Neural cell (in vitro differentiated cells): ENCODE results near the gene TMEM40. TPM values are rescaled to one million over a fixed set of nuclear protein-coding genes. Genes with fewer than 3 reads are reported as not detected.

Source experiments
- H2AFZ ChIP-seq: fragments of 200-600, 300-800 bp; sonication (generic), shearing (Covaris generic); 2 replicates; pipeline ENCODE4 v1.6.0; 2014; ENCODE audit warnings: low read depth, mild to moderate bottlenecking, antibody characterized with exemption, low read length, moderate library complexity
- H3F3A ChIP-seq: fragments of 200-600 bp; shearing (Covaris generic); 2 replicates; pipeline ENCODE4 v1.6.1; 2016; ENCODE audit warnings: mild to moderate bottlenecking, moderate library complexity, mixed read lengths, antibody characterized with exemption, low read length; ENCODE audit not compliant: insufficient read depth, poor library complexity, severe bottlenecking
- H3K27ac ChIP-seq: fragments of 200-600, 300-800 bp; sonication (generic), shearing (Covaris generic); 2 replicates; pipeline ENCODE4 v1.5.1; 2014; ENCODE audit warnings: mild to moderate bottlenecking, low read length, moderate library complexity
- H3K27me3 ChIP-seq: fragments of 300-800, 200-600 bp; sonication (generic), shearing (Covaris generic); 2 replicates; pipeline ENCODE4 v1.6.0; 2014; ENCODE audit warnings: mild to moderate bottlenecking, low read depth, low read length, moderate library complexity; ENCODE audit not compliant: insufficient read depth
- H3K36me3 ChIP-seq: fragments of 300-800, 200-600 bp; sonication (generic), shearing (Covaris generic); 2 replicates; pipeline ENCODE4 v1.5.1; 2014; ENCODE audit warnings: mild to moderate bottlenecking, antibody characterized with exemption, low read length, moderate library complexity; ENCODE audit not compliant: insufficient read depth
- H3K4me2 ChIP-seq: fragments of 300-800, 200-600 bp; sonication (generic), shearing (Covaris generic); 2 replicates; pipeline ENCODE4 v1.6.0; 2014; ENCODE audit warnings: mild to moderate bottlenecking, low read length
- H3K4me3 ChIP-seq: fragments of 300-800, 200-600 bp; sonication (generic), shearing (Covaris generic); 2 replicates; pipeline ENCODE4 v1.5.1; 2014; ENCODE audit warnings: mild to moderate bottlenecking, low read length, moderate library complexity
- H3K79me2 ChIP-seq: fragments of 200-600 bp; shearing (Covaris generic); replicated peaks from 2 replicates; pipeline ENCODE4 v1.6.0; 2014; ENCODE audit warnings: mild to moderate bottlenecking, low read length, moderate library complexity; ENCODE audit not compliant: insufficient read depth
- H3K9ac ChIP-seq: fragments of 300-800, 200-600 bp; sonication (generic), shearing (Covaris generic); 2 replicates; pipeline ENCODE4 v1.6.1; 2016; ENCODE audit warnings: mild to moderate bottlenecking, low read length, mixed read lengths
- H3K9me2 ChIP-seq: fragments of 200-600 bp; shearing (Covaris generic); 2 replicates; pipeline ENCODE4 v1.6.1; 2016; ENCODE audit warnings: mild to moderate bottlenecking, low read length, mixed read lengths; ENCODE audit not compliant: insufficient read depth
- H3K9me3 ChIP-seq: fragments of 200-600, 300-800 bp; sonication (generic), shearing (Covaris generic); 2 replicates; pipeline ENCODE4 v1.6.1; 2016; ENCODE audit warnings: mild to moderate bottlenecking, mixed run types, low read length, moderate library complexity, mixed read lengths
- H4K20me1 ChIP-seq: fragments of 200-600 bp; shearing (Covaris generic); 2 replicates; pipeline ENCODE4 v1.6.1; 2016; ENCODE audit warnings: mild to moderate bottlenecking, mixed run types; ENCODE audit not compliant: insufficient read depth
- CTCF ChIP-seq: fragments of 450-650 bp; IDR thresholded peaks from 2 replicates; pipeline ENCODE4 v1.5.1; 2014; ENCODE audit warnings: antibody characterized with exemption, mild to moderate bottlenecking, moderate library complexity; ENCODE audit not compliant: poor library complexity, severe bottlenecking
- EP300 ChIP-seq: fragments of 450-650 bp; conservative IDR thresholded peaks from 2 replicates; pipeline ENCODE4 v1.6.1; 2014; ENCODE audit warnings: antibody characterized with exemption, mild to moderate bottlenecking, moderate library complexity; ENCODE audit not compliant: poor library complexity, severe bottlenecking
- EZH2 ChIP-seq: fragments of 200-600, 300-800 bp; shearing (Covaris generic), sonication (generic); IDR thresholded peaks from 2 replicates; pipeline ENCODE4 v1.6.1; 2014; ENCODE audit warnings: antibody characterized with exemption, low read length, borderline replicate concordance, mild to moderate bottlenecking; ENCODE audit not compliant: insufficient read depth, poor library complexity, severe bottlenecking
- MXI1 ChIP-seq: fragments of 450-650 bp; conservative IDR thresholded peaks from 2 replicates; pipeline ENCODE4 v1.6.1; 2014; ENCODE audit warnings: antibody characterized with exemption, mild to moderate bottlenecking; ENCODE audit not compliant: poor library complexity, severe bottlenecking
- POLR2AphosphoS5 ChIP-seq: IDR thresholded peaks from 2 replicates; pipeline ENCODE4 v1.6.1; 2012
- RAD21 ChIP-seq: fragments of 450-650 bp; conservative IDR thresholded peaks from 2 replicates; pipeline ENCODE4 v1.6.1; 2014; ENCODE audit warnings: antibody characterized with exemption, mild to moderate bottlenecking, moderate library complexity
- REST ChIP-seq: IDR thresholded peaks from 2 replicates; pipeline ENCODE4 v1.6.1; 2012; ENCODE audit warnings: borderline replicate concordance
- SMC3 ChIP-seq: fragments of 450-650 bp; conservative IDR thresholded peaks from 2 replicates; pipeline ENCODE4 v1.6.1; 2014; ENCODE audit warnings: antibody characterized with exemption, mild to moderate bottlenecking, moderate library complexity; ENCODE audit not compliant: poor library complexity
- TAF1 ChIP-seq: IDR thresholded peaks from 2 replicates; pipeline ENCODE4 v1.6.1; 2012; ENCODE audit warnings: low read depth
- polyA plus RNA-seq: library from polyadenylated mRNA; depleted of rRNA; stranded (reverse); fragments of >200 nt; gene quantifications from 2 replicates; pipeline ENCODE4 v1.2.3, GENCODE V29; 2014

TMEM40 gene
- polyA plus RNA-seq, 1 donor from 2014 or later: not detected

- H3K36me3 ChIP-seq: no peaks in the 10 kb centered on the region
- H2AFZ ChIP-seq: no peak overlapping the region
- no peak for TF ChIP-seq REST
- TF ChIP-seq TAF1: no peak
- no peak for TF ChIP-seq EP300
- TF ChIP-seq SMC3: no peak
- TF ChIP-seq RAD21: no peak
- no peak for TF ChIP-seq POLR2AphosphoS5
- no peak for TF ChIP-seq MXI1
- no peak for TF ChIP-seq CTCF
- TF ChIP-seq EZH2: no peak
- no peaks in the 10 kb centered on the region for H3K9me2 ChIP-seq
- no peaks in the 10 kb centered on the region for H3K9me3 ChIP-seq
- no peak overlapping the region for H3K4me3 ChIP-seq
- H3K79me2 ChIP-seq: no peaks in the 10 kb centered on the region
- no peaks in the 10 kb centered on the region for H3F3A ChIP-seq
- no peaks in the 10 kb centered on the region for H4K20me1 ChIP-seq
- no peak overlapping the region for H3K9ac ChIP-seq
- no peak overlapping the region for H3K4me2 ChIP-seq
- no peak overlapping the region for H3K27ac ChIP-seq
- H3K27me3 ChIP-seq: no peaks in the 10 kb centered on the region
These were observed 58.3 kb downstream of the TMEM40 start for GRCh38 chr3:12700800-12701199.

- Histone ChIP-seq H2AFZ (no peak overlapping the region), H3K36me3 (no peaks in the 10 kb centered on the region), H3K4me2 (no peak overlapping the region), H3F3A (no peaks in the 10 kb centered on the region), H3K9me3 (no peaks in the 10 kb centered on the region), H3K27ac (no peak overlapping the region), H4K20me1 (no peaks in the 10 kb centered on the region), H3K27me3 (no peaks in the 10 kb centered on the region), H3K79me2 (no peaks in the 10 kb centered on the region), H3K9ac (no peak overlapping the region), H3K9me2 (no peaks in the 10 kb centered on the region), H3K4me3 (no peak overlapping the region)
- TF ChIP-seq POLR2AphosphoS5 (no peak), TAF1 (no peak), EZH2 (no peak), RAD21 (no peak), MXI1 (no peak), REST (no peak), SMC3 (no peak), CTCF (no peak), EP300 (no peak)
These were observed 63.1 kb downstream of the TMEM40 start for GRCh38 chr3:12695916-12696315.
